ENCODE measurements around the gene TLE6.

DNA sequence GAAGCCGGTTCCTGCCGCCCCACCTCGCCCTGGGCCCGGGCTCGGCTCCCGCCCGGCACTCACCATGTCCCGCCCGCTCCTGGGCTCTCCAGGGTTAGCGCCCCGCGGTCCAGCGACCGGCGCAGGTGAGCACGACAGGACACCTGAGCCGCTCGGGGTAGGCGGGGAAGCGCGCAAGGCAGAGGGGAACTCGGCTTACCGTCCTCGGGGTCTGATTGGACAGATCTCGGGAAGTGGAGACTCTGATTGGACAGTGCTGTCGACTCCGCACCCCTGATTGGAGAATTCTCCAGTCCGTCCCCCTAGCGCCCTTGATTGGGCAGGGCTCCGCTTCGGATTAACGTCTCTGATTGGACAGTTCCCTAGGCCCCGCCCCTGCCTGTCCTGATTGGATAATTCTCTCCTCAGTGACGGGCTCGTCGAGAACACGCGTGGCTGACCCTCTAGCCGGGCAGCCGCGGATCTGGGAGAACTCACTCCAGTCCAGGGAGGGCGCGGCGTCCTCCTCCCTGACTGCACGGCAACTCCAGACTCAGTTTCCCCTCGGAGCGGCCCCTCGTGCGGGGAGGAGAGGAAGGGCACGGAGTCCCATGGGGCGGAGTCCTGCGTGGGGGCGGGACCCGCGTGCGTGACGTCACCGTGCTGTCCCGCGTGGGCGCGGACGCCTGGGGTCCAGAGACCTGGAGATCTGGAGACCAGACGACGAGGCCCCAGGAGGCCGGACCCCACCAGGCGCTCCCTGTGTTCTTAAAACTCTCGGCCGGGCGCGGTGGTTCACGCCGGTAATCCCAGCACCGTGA, 32.4 kb upstream of the TLE6 start, which contains the start of gene ZNF77:
- TF ChIP-seq POLR2AphosphoS5 (IDR thresholded peaks at IDR 0.05; ENCODE audit: low read depth, low read length) (peak; percentile 82; the same call in 1 of the 2 replicates), TAF1 (IDR thresholded peaks at IDR 0.05; ENCODE audit: borderline replicate concordance, insufficient read depth, low read length) (no peak)

Data from PFSK-1 (cell line).